ENCODE data around the gene MEIS1.

MEIS1 gene

GRCh38 chr2:66583881-66584280 lies 149.0 kb downstream of the MEIS1 start:
- no peak for DNase-seq (ENCODE audit: low spot score)
- TF ChIP-seq, protein P1, sequence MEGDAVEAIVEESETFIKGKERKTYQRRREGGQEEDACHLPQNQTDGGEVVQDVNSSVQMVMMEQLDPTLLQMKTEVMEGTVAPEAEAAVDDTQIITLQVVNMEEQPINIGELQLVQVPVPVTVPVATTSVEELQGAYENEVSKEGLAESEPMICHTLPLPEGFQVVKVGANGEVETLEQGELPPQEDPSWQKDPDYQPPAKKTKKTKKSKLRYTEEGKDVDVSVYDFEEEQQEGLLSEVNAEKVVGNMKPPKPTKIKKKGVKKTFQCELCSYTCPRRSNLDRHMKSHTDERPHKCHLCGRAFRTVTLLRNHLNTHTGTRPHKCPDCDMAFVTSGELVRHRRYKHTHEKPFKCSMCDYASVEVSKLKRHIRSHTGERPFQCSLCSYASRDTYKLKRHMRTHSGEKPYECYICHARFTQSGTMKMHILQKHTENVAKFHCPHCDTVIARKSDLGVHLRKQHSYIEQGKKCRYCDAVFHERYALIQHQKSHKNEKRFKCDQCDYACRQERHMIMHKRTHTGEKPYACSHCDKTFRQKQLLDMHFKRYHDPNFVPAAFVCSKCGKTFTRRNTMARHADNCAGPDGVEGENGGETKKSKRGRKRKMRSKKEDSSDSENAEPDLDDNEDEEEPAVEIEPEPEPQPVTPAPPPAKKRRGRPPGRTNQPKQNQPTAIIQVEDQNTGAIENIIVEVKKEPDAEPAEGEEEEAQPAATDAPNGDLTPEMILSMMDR (IDR thresholded peaks at IDR 0.05; ENCODE audit: extremely low read depth, insufficient read depth, missing control alignments): no peak
- in situ Hi-C loops (cut with MboI; ENCODE audit: low pct_unique_long_range_greater_than_20kb, low sequenced_read_pairs, unreplicated experiment): loop anchor here (25.0 kb wide), 1 partner anchor 147 kb away; the partner anchor contains the start of gene MEIS1

- TF ChIP-seq, protein P1 (IDR thresholded peaks at IDR 0.05; ENCODE audit: extremely low read depth, insufficient read depth, missing control alignments): no peak
- in situ Hi-C loops (cut with MboI; ENCODE audit: low pct_unique_long_range_greater_than_20kb, low sequenced_read_pairs, unreplicated experiment): loop anchor here (25.0 kb wide), 1 partner anchor 148 kb away; the partner anchor contains the start of gene MEIS1
- no peak for DNase-seq (ENCODE audit: low spot score)
These were observed 150.7 kb downstream of the MEIS1 start for GRCh38 chr2:66585587-66585986.

DNA sequence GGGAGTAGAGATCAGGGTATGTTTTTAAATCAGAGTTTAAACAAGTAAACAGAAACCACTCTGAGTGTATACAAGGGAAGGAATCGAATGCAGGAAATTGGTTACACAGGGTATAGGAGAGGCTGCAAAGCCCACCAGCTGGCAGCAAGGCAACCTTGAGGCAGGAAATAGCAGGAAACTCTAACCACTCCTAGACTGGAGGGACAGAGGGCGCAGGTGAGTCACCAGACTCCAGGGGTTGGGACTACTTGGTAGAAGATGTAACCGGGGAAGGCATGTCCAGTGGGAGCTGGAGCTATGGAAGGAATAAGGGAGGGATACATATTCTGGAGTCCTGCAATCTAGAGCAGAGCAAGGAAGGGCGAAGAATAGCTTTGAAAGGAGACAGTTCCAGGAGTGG lies 152.3 kb downstream of the MEIS1 start:
- no peak for DNase-seq (ENCODE audit: low spot score)
- in situ Hi-C loops (cut with MboI; ENCODE audit: low pct_unique_long_range_greater_than_20kb, low sequenced_read_pairs, unreplicated experiment): loop anchor here (25.0 kb wide), 1 partner anchor 150 kb away; the partner anchor contains the start of gene MEIS1

GRCh38 chr2:66594001-66594400 lies 159.1 kb downstream of the MEIS1 start:
- TF ChIP-seq, protein P1 (IDR thresholded peaks at IDR 0.05; ENCODE audit: extremely low read depth, insufficient read depth, missing control alignments): no peak
- in situ Hi-C loops (cut with MboI; ENCODE audit: low pct_unique_long_range_greater_than_20kb, low sequenced_read_pairs, unreplicated experiment): loop anchor here (25.0 kb wide), 1 partner anchor 157 kb away; the partner anchor contains the start of gene MEIS1
- no peak for DNase-seq (ENCODE audit: low spot score)

More for the DNA sequence above, 152.3 kb downstream of the MEIS1 start:
- TF ChIP-seq, protein P1 (IDR thresholded peaks at IDR 0.05; ENCODE audit: extremely low read depth, insufficient read depth, missing control alignments): no peak

- in situ Hi-C loops (cut with MboI; ENCODE audit: low pct_unique_long_range_greater_than_20kb, low sequenced_read_pairs, unreplicated experiment): loop anchor here (25.0 kb wide), 1 partner anchor 158 kb away; the partner anchor contains the start of gene MEIS1
- no peak for DNase-seq (ENCODE audit: low spot score)
- TF ChIP-seq, protein P1 (IDR thresholded peaks at IDR 0.05; ENCODE audit: extremely low read depth, insufficient read depth, missing control alignments): no peak
These were observed 160.6 kb downstream of the MEIS1 start for GRCh38 chr2:66595556-66595955.

- in situ Hi-C loops (cut with MboI; ENCODE audit: low pct_unique_long_range_greater_than_20kb, low sequenced_read_pairs, unreplicated experiment): loop anchor here (25.0 kb wide), 1 partner anchor 159 kb away; the partner anchor contains the start of gene MEIS1
- DNase-seq (ENCODE audit: low spot score): no peak
- TF ChIP-seq, protein P1 (IDR thresholded peaks at IDR 0.05; ENCODE audit: extremely low read depth, insufficient read depth, missing control alignments): no peak
These were observed 161.3 kb downstream of the MEIS1 start for GRCh38 chr2:66596256-66596655.
